GM12878 (cell line): Measurements from ENCODE around the gene SLC9C1. TPM values are rescaled to one million over a fixed set of nuclear protein-coding genes. Genes with fewer than 3 reads are reported as not detected.
A peak's percentile ranks its signal among the peaks of the same experiment; 100 is the strongest.

ENCODE experiments used
- CBFB ChIP-seq: IDR thresholded peaks from 2 replicates; pipeline ENCODE4 v1.6.1; 2016; ENCODE audit warnings: antibody characterized with exemption, low read depth
- CEBPB ChIP-seq, 2 experiments: fragments of 150-350 bp in 1 of 2; IDR thresholded peaks; 2 replicates each; pipeline ENCODE4 v1.6.1; 2012 to 2014; ENCODE audit warnings: low read depth in 2 of 2, low read length in 2 of 2, borderline replicate concordance in 1 of 2, inconsistent platforms in 1 of 2
- CHD4 ChIP-seq: fragments of 200-600 bp; sonication (generic); IDR thresholded peaks from 2 replicates; pipeline ENCODE4 v1.6.1; 2016; ENCODE audit warnings: mild to moderate bottlenecking
- ESRRA ChIP-seq: IDR thresholded peaks from 2 replicates; pipeline ENCODE4 v1.6.1; 2012; ENCODE audit warnings: mild to moderate bottlenecking, low read length, improper control_type of control experiment
- FOS ChIP-seq: IDR thresholded peaks from 3 replicates; pipeline ENCODE4 v1.6.1; 2011; ENCODE audit warnings: borderline replicate concordance; ENCODE audit not compliant: insufficient read length; ENCODE audit errors: extremely low read depth
- IKZF1 ChIP-seq: fragments of 450-650 bp; conservative IDR thresholded peaks from 2 replicates; pipeline ENCODE4 v1.6.1; 2017; ENCODE audit warnings: antibody characterized with exemption, mild to moderate bottlenecking
- MYC ChIP-seq: IDR thresholded peaks from 2 replicates; pipeline ENCODE4 v1.6.1; 2011; ENCODE audit warnings: mild to moderate bottlenecking, low read length, moderate library complexity, inconsistent platforms; ENCODE audit not compliant: insufficient read depth, insufficient replicate concordance, insufficient read length, severe bottlenecking
- PAX8 ChIP-seq: fragments of 450-650 bp; IDR thresholded peaks from 2 replicates; pipeline ENCODE4 v1.6.1; 2017; ENCODE audit warnings: mild to moderate bottlenecking, moderate library complexity
- PKNOX1 ChIP-seq: fragments of 450-650 bp; IDR thresholded peaks from 2 replicates; pipeline ENCODE4 v1.6.1; 2016; ENCODE audit warnings: mild to moderate bottlenecking
- RB1 ChIP-seq: fragments of 450-650 bp; formaldehyde crosslinking; IDR thresholded peaks from 2 replicates; pipeline ENCODE4 v1.6.1; 2017; ENCODE audit warnings: mild to moderate bottlenecking, borderline replicate concordance
- RFX5 ChIP-seq: IDR thresholded peaks from 2 replicates; pipeline ENCODE4 v1.6.1; 2011; ENCODE audit warnings: low read depth, low read length, improper control_type of control experiment
- SIX5 ChIP-seq: IDR thresholded peaks from 2 replicates; pipeline ENCODE4 v1.6.1; 2011; ENCODE audit warnings: mild to moderate bottlenecking, low read depth, low read length, moderate library complexity; ENCODE audit not compliant: severe bottlenecking
- SMAD5 ChIP-seq: IDR thresholded peaks from 2 replicates; pipeline ENCODE4 v1.6.1; 2016; ENCODE audit warnings: antibody characterized with exemption, low read depth
- SREBF2 ChIP-seq: IDR thresholded peaks from 2 replicates; pipeline ENCODE4 v1.6.1; 2012; ENCODE audit warnings: mild to moderate bottlenecking, low read length
- SRF ChIP-seq, 2 experiments: IDR thresholded peaks; 2 replicates each; pipeline ENCODE4 v1.6.1; 2011; ENCODE audit warnings: low read depth in 2 of 2, low read length in 2 of 2, mild to moderate bottlenecking in 1 of 2, moderate library complexity in 1 of 2
- SUZ12 ChIP-seq: fragments of 200-600 bp; sonication (generic); IDR thresholded peaks from one replicate; pipeline ENCODE4 v1.6.1; 2018; ENCODE audit warnings: antibody characterized with exemption, mild to moderate bottlenecking; ENCODE audit not compliant: unreplicated experiment
- ZBTB11 ChIP-seq: fragments of 450-650 bp; formaldehyde crosslinking; IDR thresholded peaks from 2 replicates; pipeline ENCODE4 v1.5.0; 2022; ENCODE audit warnings: mild to moderate bottlenecking, missing genetic modification characterization
- ZNF274 ChIP-seq: IDR thresholded peaks from one replicate; pipeline ENCODE4 v1.8.0; 2011; ENCODE audit not compliant: insufficient read length, insufficient read depth
- ZNF384 ChIP-seq: IDR thresholded peaks from 2 replicates; pipeline ENCODE4 v1.6.1; 2012; ENCODE audit warnings: low read depth, mild to moderate bottlenecking, low read length, improper control_type of control experiment, borderline replicate concordance
- ZNF622 ChIP-seq: fragments of 450-650 bp; IDR thresholded peaks from 2 replicates; pipeline ENCODE4 v1.6.1; 2017; ENCODE audit warnings: mild to moderate bottlenecking, inconsistent platforms
- ZSCAN29 ChIP-seq: fragments of 450-650 bp; IDR thresholded peaks from 2 replicates; pipeline ENCODE4 v1.6.1; 2017; ENCODE audit warnings: mild to moderate bottlenecking, moderate library complexity
- ZZZ3 ChIP-seq: IDR thresholded peaks from 2 replicates; pipeline ENCODE4 v1.6.1; 2011; ENCODE audit warnings: low read depth; ENCODE audit not compliant: control insufficient read depth, insufficient read length
- polyA plus RNA-seq, 11 experiments: library from polyadenylated mRNA; depleted of rRNA in 4 of 11; unstranded in 6 of 11; stranded (reverse) in 5 of 11; fragments of >200 nt; fragmentation: Nextera tagmentation in 4 of 11; fragmentation: Illumina TruSeq in 1 of 11; extraction: Ambion mirVana in 4 of 11; extraction: Trizol in 1 of 11; gene quantifications; 1 replicate in 1 of 11; 2 replicates in 10 of 11; pipeline versions ENCODE4 v1.2.1 to v1.2.3, GENCODE V29; 2011 to 2016; ENCODE audit warnings: inconsistent platforms in 2 of 11, missing spikeins in 2 of 11, low read depth in 1 of 11
- total RNA-seq, 4 experiments: library from RNA; depleted of rRNA in 3 of 4; stranded (reverse); fragments of >200 nt in 3 of 4; fragmentation: Illumina TruSeq in 1 of 4; extraction: Trizol in 1 of 4; gene quantifications; 2 replicates each; pipeline versions ENCODE4 v1.2.1 to v1.2.3, GENCODE V29; 2013 to 2021
- TF ChIP-seq, protein P1 (sequence below): fragments of 450-650 bp; conservative IDR thresholded peaks from 2 replicates; pipeline ENCODE4 v1.6.1; 2017; ENCODE audit warnings: mild to moderate bottlenecking, moderate library complexity
- TF ChIP-seq, protein P2 (sequence below): IDR thresholded peaks from 2 replicates; pipeline ENCODE4 v1.6.1; 2011; ENCODE audit warnings: low read depth, low read length, improper control_type of control experiment, borderline replicate concordance

The SLC9C1 gene
- total and polyA plus RNA-seq, 10 of the 15 experiments (the other 5 are each of a cell fraction or from before 2014, with no cell fraction given), result not detected

- TF ChIP-seq CEBPB (IDR thresholded peaks at IDR 0.05; ENCODE audit: borderline replicate concordance in 1 of 2, low read depth in 2 of 2, low read length in 2 of 2) (no peak), ZNF384 (no peak), ZNF274 (no peak), CHD4 (no peak), SREBF2 (no peak), SMAD5 (0 out of 2 replicates have a peak, but pooled peaks have one; percentile 11), PAX8 (no peak), ZSCAN29 (no peak), RB1 (no peak), IKZF1 (no peak), ZBTB11 (CRISPR knock-in tag) (peak; percentile 23; the same call in 1 of the 2 replicates), ZNF622 (no peak), SUZ12 (no peak), CBFB (peak; percentile 9; the same call in 1 of the 2 replicates), ZZZ3 (no peak), ESRRA (no peak), FOS (no peak), MYC (no peak), RFX5 (no peak), SIX5 (peak; percentile 1), SRF (IDR thresholded peaks at IDR 0.05; ENCODE audit: low read depth in 2 of 2, low read length in 2 of 2) (no peak), PKNOX1 (no peak)
- TF ChIP-seq, protein P1, sequence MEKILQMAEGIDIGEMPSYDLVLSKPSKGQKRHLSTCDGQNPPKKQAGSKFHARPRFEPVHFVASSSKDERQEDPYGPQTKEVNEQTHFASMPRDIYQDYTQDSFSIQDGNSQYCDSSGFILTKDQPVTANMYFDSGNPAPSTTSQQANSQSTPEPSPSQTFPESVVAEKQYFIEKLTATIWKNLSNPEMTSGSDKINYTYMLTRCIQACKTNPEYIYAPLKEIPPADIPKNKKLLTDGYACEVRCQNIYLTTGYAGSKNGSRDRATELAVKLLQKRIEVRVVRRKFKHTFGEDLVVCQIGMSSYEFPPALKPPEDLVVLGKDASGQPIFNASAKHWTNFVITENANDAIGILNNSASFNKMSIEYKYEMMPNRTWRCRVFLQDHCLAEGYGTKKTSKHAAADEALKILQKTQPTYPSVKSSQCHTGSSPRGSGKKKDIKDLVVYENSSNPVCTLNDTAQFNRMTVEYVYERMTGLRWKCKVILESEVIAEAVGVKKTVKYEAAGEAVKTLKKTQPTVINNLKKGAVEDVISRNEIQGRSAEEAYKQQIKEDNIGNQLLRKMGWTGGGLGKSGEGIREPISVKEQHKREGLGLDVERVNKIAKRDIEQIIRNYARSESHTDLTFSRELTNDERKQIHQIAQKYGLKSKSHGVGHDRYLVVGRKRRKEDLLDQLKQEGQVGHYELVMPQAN, result no peak
- TF ChIP-seq, protein P2, sequence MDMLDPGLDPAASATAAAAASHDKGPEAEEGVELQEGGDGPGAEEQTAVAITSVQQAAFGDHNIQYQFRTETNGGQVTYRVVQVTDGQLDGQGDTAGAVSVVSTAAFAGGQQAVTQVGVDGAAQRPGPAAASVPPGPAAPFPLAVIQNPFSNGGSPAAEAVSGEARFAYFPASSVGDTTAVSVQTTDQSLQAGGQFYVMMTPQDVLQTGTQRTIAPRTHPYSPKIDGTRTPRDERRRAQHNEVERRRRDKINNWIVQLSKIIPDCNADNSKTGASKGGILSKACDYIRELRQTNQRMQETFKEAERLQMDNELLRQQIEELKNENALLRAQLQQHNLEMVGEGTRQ, result no peak
Observed at GRCh38 chr3:112132554-112132953, 161.5 kb downstream of the SLC9C1 start (continued).
